Vagina (tissue), 2 donors: Measurements from ENCODE around the gene EZR. TPM values are rescaled to one million over a fixed set of nuclear protein-coding genes. Genes with fewer than 3 reads are reported as not detected.

Experiments
- DNase-seq, 2 donors: peaks; one replicate each; pipeline ENCODE4 v3.0.0-alpha.2; 2017; ENCODE audit errors: extremely low spot score in 2 of 2
- H3K27ac ChIP-seq: fragments of 200-600 bp; sonication (generic); one replicate; pipeline ENCODE4 v1.5.1; 2019
- H3K27me3 ChIP-seq: fragments of 200-600 bp; sonication (generic); one replicate; pipeline ENCODE4 v1.5.1; 2019
- H3K36me3 ChIP-seq, 2 donors: fragments of 200-600 bp; sonication (generic); one replicate each; pipeline ENCODE4 v1.5.1; 2017 to 2019
- H3K4me1 ChIP-seq: fragments of 200-600 bp; sonication (generic); one replicate; pipeline ENCODE4 v1.5.1; 2019
- H3K4me3 ChIP-seq, 2 donors: fragments of 200-600 bp; sonication (generic); 1 replicate in 1 of 2; 2 replicates in 1 of 2; pipeline ENCODE4 v1.5.1; 2016 to 2019
- H3K9me3 ChIP-seq: fragments of 200-600 bp; sonication (generic); one replicate; pipeline ENCODE4 v1.5.1; 2019
- POLR2A ChIP-seq, 2 donors: fragments of 450-650 bp; IDR thresholded peaks; one replicate each; pipeline ENCODE4 v1.6.1; 2017; ENCODE audit warnings: antibody characterized with exemption in 2 of 2, mild to moderate bottlenecking in 2 of 2, moderate library complexity in 2 of 2
- POLR2AphosphoS5 ChIP-seq, 2 donors: sonication (generic); formaldehyde crosslinking; IDR thresholded peaks; one replicate each; pipeline ENCODE4 v1.9.0; 2017; ENCODE audit warnings: antibody characterized with exemption in 2 of 2, mild to moderate bottlenecking in 2 of 2, low read depth in 1 of 2; ENCODE audit not compliant: insufficient read depth in 1 of 2
- intact Hi-C: fragments of 100-400 bp; cut with DNase I; formaldehyde crosslinking; loops from one replicate; pipeline ENCODE4 v1.15.1; 2023
- total RNA-seq: library from RNA; depleted of rRNA; stranded (reverse); fragments of >200 nt; gene quantifications from one replicate; pipeline ENCODE4 v1.2.3, GENCODE V29; 2016
- TF ChIP-seq, protein P1 (sequence below), 3 experiments: fragments of 450-650 bp in 2 of 3; fragments of 200-600 bp in 1 of 3; sonication (generic) in 1 of 3; IDR thresholded peaks; one replicate each; pipeline ENCODE4 v1.5.1; 2017 to 2019; ENCODE audit warnings: antibody characterized with exemption in 3 of 3, mild to moderate bottlenecking in 2 of 3, moderate library complexity in 2 of 3

Gene EZR
- total RNA-seq, 1 donor from 2014 or later = 99.7 TPM

DNA sequence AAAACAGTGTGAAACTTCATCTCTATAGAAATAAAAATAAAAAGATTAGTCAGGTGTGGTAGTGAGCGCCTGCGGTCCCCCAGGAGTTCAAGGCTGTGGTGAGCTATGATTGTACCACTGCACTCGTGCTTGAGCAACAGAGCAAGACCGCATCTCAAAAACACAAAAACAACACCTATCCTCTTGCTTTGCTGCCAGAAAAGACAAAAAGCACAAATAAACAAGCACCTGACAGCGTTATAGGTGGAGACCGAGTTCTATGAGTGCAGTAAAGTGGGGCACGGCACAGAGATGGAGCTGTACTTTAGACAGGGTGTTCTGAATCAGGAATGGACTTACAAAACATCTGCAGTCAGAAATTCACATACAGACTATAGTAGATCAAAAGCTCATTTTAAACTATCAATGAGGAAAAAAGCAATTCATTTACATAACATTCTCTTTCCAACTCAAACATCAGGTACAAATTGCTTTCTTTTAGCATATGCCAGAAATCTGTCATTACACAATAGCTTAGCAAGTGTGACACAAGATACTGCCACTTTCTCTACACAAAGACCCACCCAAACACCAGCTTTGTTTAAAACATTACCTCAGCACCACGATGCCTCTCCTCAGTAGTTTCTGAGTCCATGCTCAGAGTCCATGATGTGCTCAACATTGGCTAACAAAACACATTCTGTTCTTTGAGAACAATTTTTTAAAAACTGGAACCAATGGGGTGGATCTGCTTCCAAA, 10.1 kb downstream of the EZR start:
- H3K27ac ChIP-seq = no peak overlapping the region
- DNase-seq = no peak
- H3K36me3 ChIP-seq = no peaks in the 10 kb centered on the region
- H3K27me3 ChIP-seq = no peaks in the 10 kb centered on the region
- TF ChIP-seq, protein P1, sequence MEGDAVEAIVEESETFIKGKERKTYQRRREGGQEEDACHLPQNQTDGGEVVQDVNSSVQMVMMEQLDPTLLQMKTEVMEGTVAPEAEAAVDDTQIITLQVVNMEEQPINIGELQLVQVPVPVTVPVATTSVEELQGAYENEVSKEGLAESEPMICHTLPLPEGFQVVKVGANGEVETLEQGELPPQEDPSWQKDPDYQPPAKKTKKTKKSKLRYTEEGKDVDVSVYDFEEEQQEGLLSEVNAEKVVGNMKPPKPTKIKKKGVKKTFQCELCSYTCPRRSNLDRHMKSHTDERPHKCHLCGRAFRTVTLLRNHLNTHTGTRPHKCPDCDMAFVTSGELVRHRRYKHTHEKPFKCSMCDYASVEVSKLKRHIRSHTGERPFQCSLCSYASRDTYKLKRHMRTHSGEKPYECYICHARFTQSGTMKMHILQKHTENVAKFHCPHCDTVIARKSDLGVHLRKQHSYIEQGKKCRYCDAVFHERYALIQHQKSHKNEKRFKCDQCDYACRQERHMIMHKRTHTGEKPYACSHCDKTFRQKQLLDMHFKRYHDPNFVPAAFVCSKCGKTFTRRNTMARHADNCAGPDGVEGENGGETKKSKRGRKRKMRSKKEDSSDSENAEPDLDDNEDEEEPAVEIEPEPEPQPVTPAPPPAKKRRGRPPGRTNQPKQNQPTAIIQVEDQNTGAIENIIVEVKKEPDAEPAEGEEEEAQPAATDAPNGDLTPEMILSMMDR (IDR thresholded peaks at IDR 0.05) = no peak
- no peak for TF ChIP-seq POLR2AphosphoS5 (IDR thresholded peaks at IDR 0.05; ENCODE audit: insufficient read depth in 1 of 2, low read depth in 1 of 2)
- no peak for TF ChIP-seq POLR2A (IDR thresholded peaks at IDR 0.05)
- H3K4me1 ChIP-seq = peaks cover 22% of the 10 kb centered on the region
- no peak overlapping the region for H3K4me3 ChIP-seq
- intact Hi-C loops = no loop called here
- no peaks in the 10 kb centered on the region for H3K9me3 ChIP-seq

DNA sequence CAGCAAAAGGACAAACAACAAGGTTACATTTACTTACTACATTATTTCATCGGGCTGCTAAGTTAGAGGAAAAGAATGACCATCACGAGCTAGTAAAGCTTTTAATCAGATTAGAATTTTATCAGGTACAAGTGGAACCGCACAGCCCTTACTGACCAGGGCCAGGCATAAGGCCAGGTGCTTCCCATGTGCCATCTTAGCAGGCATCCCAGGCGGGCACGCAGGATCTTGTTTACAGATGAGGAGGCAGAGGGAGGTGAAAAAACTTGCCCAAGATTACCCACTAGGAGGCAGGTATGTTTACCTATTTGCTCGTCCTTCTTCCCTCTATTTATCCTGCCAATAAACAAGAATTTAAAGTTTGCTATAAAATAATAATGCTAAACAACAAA, 10.7 kb downstream of the EZR start:
- no peak overlapping the region for H3K4me3 ChIP-seq
- no peaks in the 10 kb centered on the region for H3K36me3 ChIP-seq
- no peak for DNase-seq
- H3K9me3 ChIP-seq = no peaks in the 10 kb centered on the region
- TF ChIP-seq, protein P1 (IDR thresholded peaks at IDR 0.05) = no peak
- intact Hi-C loops = no loop called here
- no peaks in the 10 kb centered on the region for H3K27me3 ChIP-seq
- H3K4me1 ChIP-seq = peaks cover 25% of the 10 kb centered on the region
- H3K27ac ChIP-seq = no peak overlapping the region

DNA sequence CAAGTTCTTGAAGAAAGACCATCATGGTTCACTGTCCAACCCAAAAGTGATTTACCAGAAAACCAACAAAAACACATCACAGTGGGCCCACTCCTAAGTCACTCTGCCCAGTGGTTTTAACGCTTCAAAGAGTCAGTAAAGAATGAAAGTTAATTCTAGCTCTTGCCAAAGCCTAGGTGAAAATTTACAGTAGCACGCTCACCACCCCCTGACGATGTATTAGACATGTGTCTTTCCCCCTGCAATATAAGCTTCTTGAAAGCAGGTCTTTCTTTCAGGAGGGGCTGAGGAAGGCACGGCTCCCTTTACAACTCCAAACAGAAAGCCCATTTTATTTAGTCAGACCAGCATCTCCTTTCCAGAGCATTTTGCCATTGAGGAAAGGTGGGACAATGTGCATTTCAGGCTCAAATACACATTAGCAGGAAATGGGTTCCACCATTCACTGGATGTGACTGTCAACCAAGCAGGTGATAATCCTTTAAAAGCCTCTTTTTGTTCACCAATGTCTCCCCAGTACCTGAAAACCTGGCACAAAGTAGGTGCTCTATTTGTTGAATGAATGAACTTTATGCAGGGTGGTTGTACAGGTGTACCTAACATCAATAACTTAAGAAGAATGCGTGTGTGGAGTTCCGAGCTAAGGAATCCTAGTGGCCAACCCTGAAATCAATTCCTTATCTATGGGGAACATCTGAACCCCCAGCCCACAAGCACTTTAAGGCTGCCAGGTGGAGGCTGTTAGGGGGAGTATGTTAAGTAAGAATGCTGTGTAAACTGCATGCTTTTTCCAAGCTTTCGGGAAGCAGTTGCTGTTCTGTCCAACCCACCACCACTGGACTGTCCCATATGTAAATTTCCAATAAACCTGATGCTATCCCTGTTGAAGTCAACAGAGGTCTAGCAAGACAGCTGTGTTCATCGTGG, 11.4 kb downstream of the EZR start:
- H3K9me3 ChIP-seq = no peaks in the 10 kb centered on the region
- H3K36me3 ChIP-seq = no peaks in the 10 kb centered on the region
- H3K27me3 ChIP-seq = no peaks in the 10 kb centered on the region
- no peak for TF ChIP-seq POLR2A (IDR thresholded peaks at IDR 0.05)
- TF ChIP-seq POLR2AphosphoS5 (IDR thresholded peaks at IDR 0.05; ENCODE audit: insufficient read depth in 1 of 2, low read depth in 1 of 2) = no peak
- TF ChIP-seq, protein P1 (IDR thresholded peaks at IDR 0.05) = no peak
- H3K4me1 ChIP-seq = peaks cover 23% of the 10 kb centered on the region
- H3K4me3 ChIP-seq = no peak overlapping the region
- H3K27ac ChIP-seq = no peak overlapping the region
- no peak for DNase-seq
- intact Hi-C loops = loop anchor here (2.0 kb wide), 1 partner anchor 37 kb away; no protein-coding TSS in a partner anchor

DNA sequence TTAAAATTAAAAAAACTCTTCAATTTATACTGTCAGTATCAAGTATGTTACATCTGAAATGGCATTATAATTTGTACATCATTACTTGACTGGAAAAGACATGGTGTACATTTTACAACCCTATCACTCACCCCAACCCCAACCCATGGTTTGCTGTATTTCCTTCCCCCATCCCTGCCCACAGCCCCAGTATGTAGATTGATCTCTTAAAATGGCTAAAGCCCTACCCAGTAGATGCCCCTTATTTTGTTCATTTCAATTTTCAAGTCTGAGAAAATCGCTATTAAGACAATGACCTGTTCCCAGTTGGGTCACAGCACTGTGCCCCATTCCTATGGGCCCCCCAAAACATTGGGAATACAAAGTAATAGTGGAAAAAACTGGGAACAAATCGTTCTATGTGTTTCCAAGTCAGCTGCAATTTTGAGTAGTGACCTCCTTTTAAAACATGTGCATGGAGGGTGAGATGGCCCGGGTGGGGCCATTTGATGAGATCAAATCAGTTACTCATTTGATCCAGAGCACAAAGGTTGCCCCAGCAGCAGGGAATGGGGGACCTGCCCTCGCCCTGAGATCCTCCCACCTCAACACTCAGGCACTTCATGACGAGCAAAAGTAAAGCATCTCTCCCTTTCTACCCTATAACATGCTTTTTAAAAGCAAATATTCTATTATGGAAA, 13.3 kb downstream of the EZR start:
- Histone ChIP-seq H3K27me3 (no peaks in the 10 kb centered on the region), H3K4me1 (peaks cover 12% of the 10 kb centered on the region), H3K4me3 (no peak overlapping the region), H3K27ac (no peak overlapping the region), H3K36me3 (no peaks in the 10 kb centered on the region), H3K9me3 (no peaks in the 10 kb centered on the region)
- DNase-seq = no peak
- TF ChIP-seq POLR2A (IDR thresholded peaks at IDR 0.05) = no peak
- TF ChIP-seq, protein P1 (IDR thresholded peaks at IDR 0.05) = no peak
- no peak for TF ChIP-seq POLR2AphosphoS5 (IDR thresholded peaks at IDR 0.05; ENCODE audit: insufficient read depth in 1 of 2, low read depth in 1 of 2)
- intact Hi-C loops = loop anchor here (2.0 kb wide), 1 partner anchor 39 kb away; no protein-coding TSS in a partner anchor
